Panc1 (cell line): ENCODE data around the gene GSC. TPM values are rescaled to one million over a fixed set of nuclear protein-coding genes. Genes with fewer than 3 reads are reported as not detected.

Experiments
- ATAC-seq: fragments of 200-7000 bp; cut with Tn5 transposase; 2 replicates; pipeline ENCODE4 v1.9.1; 2020; ENCODE audit warnings: mild to moderate bottlenecking, moderate library complexity
- BruUV-seq: library from RNA; stranded (reverse); fragments of 400-500 nt; replicated peaks from 2 replicates; lab custom pipeline; 2021; lab: Mats Ljungman, UMichigan
- CTCF ChIA-PET: fragments of 300-600 bp; sonication (Branson Sonifier 250); formaldehyde crosslinking; loops from one replicate; lab custom pipeline; 2022; ENCODE audit warnings: antibody characterized with exemption; lab: Charles Lee
- POLR2A ChIA-PET: fragments of 300-600 bp; sonication (Branson Sonifier 250); formaldehyde crosslinking; loops from one replicate; lab custom pipeline; 2022; ENCODE audit warnings: antibody characterized with exemption; lab: Charles Lee
- DNase-seq: peaks from one replicate; pipeline ENCODE4 v3.0.0-alpha.2; 2010; ENCODE audit warnings: low read depth, low spot score
- H3K27ac ChIP-seq: 2 replicates; pipeline ENCODE4 v1.5.1; 2011; ENCODE audit warnings: mild to moderate bottlenecking, low read length, inconsistent platforms
- H3K27me3 ChIP-seq: fragments of 200-500 bp; sonication (Bioruptor generic); 2 replicates; pipeline ENCODE4 v1.6.0; 2014; ENCODE audit warnings: low read length, inconsistent platforms; ENCODE audit not compliant: control insufficient read depth, insufficient read depth
- H3K36me3 ChIP-seq: fragments of 200-500 bp; sonication (Bioruptor generic); 2 replicates; pipeline ENCODE4 v1.5.1; 2014; ENCODE audit warnings: inconsistent platforms, mild to moderate bottlenecking, low read length, moderate library complexity; ENCODE audit not compliant: control insufficient read depth, insufficient read depth
- H3K4me1 ChIP-seq: 2 replicates; pipeline ENCODE4 v1.5.1; 2011; ENCODE audit warnings: inconsistent platforms, mild to moderate bottlenecking, low read length, moderate library complexity; ENCODE audit not compliant: control insufficient read depth, insufficient read depth
- H3K4me3 ChIP-seq, 2 experiments: 2 replicates each; pipeline ENCODE4 v1.5.1; 2011 to 2012; ENCODE audit warnings: low read depth in 2 of 2, low read length in 2 of 2, mild to moderate bottlenecking in 2 of 2, inconsistent platforms in 1 of 2, moderate library complexity in 1 of 2
- H3K9me3 ChIP-seq: fragments of 200-500 bp; sonication (Bioruptor generic); 2 replicates; pipeline ENCODE4 v1.5.1; 2014; ENCODE audit warnings: low read depth, mild to moderate bottlenecking, inconsistent platforms, low read length, moderate library complexity; ENCODE audit not compliant: control insufficient read depth, insufficient read depth
- CTCF ChIP-seq: fragments of 450-650 bp; IDR thresholded peaks from 2 replicates; pipeline ENCODE4 v1.5.1; 2017; ENCODE audit warnings: mild to moderate bottlenecking
- POLR2AphosphoS5 ChIP-seq: IDR thresholded peaks from 2 replicates; pipeline ENCODE4 v1.6.1; 2012; ENCODE audit warnings: mild to moderate bottlenecking, low read depth, low read length, moderate library complexity
- REST ChIP-seq, 2 experiments: IDR thresholded peaks; 2 replicates each; pipeline ENCODE4 v1.6.1; 2011 to 2012; ENCODE audit warnings: low read depth in 2 of 2, control low read depth in 1 of 2, low read length in 1 of 2, mild to moderate bottlenecking in 1 of 2, moderate library complexity in 1 of 2; ENCODE audit not compliant: insufficient read depth in 1 of 2
- SIN3A ChIP-seq: IDR thresholded peaks from 2 replicates; pipeline ENCODE4 v1.6.1; 2012; ENCODE audit warnings: low read depth, mild to moderate bottlenecking, low read length, moderate library complexity, borderline replicate concordance; ENCODE audit not compliant: insufficient read depth
- TCF7L2 ChIP-seq: IDR thresholded peaks from 2 replicates; pipeline ENCODE4 v1.6.1; 2011; ENCODE audit warnings: mild to moderate bottlenecking, low read depth, low read length, inconsistent platforms
- in situ Hi-C: cut with HindIII; loops from 2 replicates; pipeline ENCODE4 v1.10.0; 2016; ENCODE audit warnings: low sequenced_read_pairs, low pct_unique_long_range_greater_than_20kb
- intact Hi-C: fragments of 100-400 bp; cut with micrococcal nuclease; formaldehyde crosslinking; loops from one replicate; pipeline ENCODE4 v1.10.0; 2022; ENCODE audit not compliant: unreplicated experiment
- total RNA-seq: library from RNA; stranded (reverse); gene quantifications from one replicate; pipeline ENCODE4 v1.2.1, GENCODE V29; 2021; ENCODE audit not compliant: unreplicated experiment

The GSC gene
- total RNA-seq, 1 experiment from 2014 or later, result not detected

DNA sequence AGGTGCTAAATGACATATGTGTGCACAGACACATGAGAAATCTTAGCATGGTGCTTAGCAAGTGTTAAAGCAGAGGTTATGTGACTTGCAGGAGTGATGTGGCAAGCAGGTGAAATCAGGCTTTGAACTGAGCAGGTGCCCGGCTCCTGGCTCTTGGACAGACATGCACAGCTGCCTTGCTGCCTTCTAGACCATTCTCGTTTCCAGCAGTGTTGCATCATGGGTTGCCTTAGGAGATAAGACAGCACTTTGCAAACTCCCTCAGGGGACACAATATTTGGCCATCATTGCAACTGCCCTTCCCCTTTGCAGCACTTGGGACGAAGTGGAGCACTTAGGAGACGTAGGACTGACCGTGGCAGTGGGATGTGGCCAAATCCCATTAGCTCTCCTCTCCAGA is 17.2 kb upstream of the GSC start:
- POLR2A ChIA-PET, result no interaction called here

DNA sequence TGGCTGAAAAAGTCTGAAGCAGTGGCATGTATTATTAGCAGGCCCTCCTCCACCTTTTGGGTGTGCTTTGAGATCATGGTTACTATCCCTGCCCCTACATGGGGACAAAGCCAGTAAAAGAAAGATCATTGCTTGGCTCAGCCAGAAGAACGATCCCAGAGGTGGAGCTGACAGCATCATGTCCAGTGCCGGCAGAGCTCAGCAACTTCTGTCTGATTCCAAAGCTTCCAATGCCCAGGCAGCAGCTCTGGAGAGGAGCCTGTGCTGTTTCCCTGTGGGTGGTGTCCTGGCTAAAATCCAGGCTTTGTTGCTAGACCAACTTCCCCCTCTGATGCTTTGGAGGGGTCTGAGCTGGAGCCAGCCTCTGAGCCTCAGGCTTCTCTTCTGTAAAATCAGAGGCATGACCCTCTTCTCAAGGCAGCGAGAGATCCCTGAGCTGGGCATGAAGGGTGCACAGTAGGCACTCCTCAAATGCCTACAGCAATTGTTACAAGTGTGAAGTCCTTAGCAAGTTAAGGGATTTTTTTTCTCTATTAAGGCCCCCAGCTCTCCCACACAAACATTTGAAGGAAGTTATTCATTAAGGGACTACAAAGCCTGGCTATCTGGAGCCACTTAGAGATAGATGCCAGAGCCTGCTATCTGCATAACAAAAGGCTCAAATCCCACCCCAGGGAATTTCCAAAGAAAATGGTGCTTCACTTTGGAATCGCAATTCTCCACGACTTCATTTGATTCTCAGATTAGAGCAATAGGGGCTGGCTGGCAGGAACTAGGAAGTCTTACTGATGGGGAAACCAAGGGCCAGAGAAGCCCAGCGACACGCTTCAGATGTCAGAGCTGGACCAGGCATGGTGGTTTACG is 10.9 kb upstream of the GSC start:
- ChIA-PET CTCF (no interaction called here), POLR2A (no interaction called here)
- Histone ChIP-seq H3K36me3 (no peaks in the 10 kb centered on the region), H3K27me3 (no peaks in the 10 kb centered on the region), H3K4me3 (no peak overlapping the region), H3K4me1 (no peaks in the 10 kb centered on the region), H3K9me3 (no peaks in the 10 kb centered on the region), H3K27ac (no peak overlapping the region)
- intact Hi-C loops, result no loop called here
- ATAC-seq, result no peak
- in situ Hi-C loops, result no loop called here
- no TSS peak for BruUV-seq
- no peak for DNase-seq
- TF ChIP-seq CTCF (no peak), POLR2AphosphoS5 (no peak), TCF7L2 (no peak), SIN3A (no peak), REST (IDR thresholded peaks at IDR 0.05; ENCODE audit: insufficient read depth in 1 of 2, low read depth in 2 of 2, low read length in 1 of 2) (no peak)

More for the DNA sequence above, 17.2 kb upstream of the GSC start:
- no peaks in the 10 kb centered on the region for H3K9me3 ChIP-seq
- H3K4me1 ChIP-seq, result no peaks in the 10 kb centered on the region
- no TSS peak for BruUV-seq
- TF ChIP-seq TCF7L2 (no peak), SIN3A (no peak), CTCF (no peak), POLR2AphosphoS5 (no peak), REST (IDR thresholded peaks at IDR 0.05; ENCODE audit: insufficient read depth in 1 of 2, low read depth in 2 of 2, low read length in 1 of 2) (no peak)
- no peak overlapping the region for H3K4me3 ChIP-seq
- DNase-seq (no peak), ATAC-seq (no peak)
- H3K36me3 ChIP-seq, result no peaks in the 10 kb centered on the region
- in situ Hi-C loops, result no loop called here
- intact Hi-C loops, result no loop called here
- H3K27me3 ChIP-seq, result no peaks in the 10 kb centered on the region
- CTCF ChIA-PET, result no interaction called here
- no peak overlapping the region for H3K27ac ChIP-seq
